K562 treated with DMSO at 1 percent for 12 hours (cell line): ENCODE measurements around the gene KLF14. TPM values are rescaled to one million over a fixed set of nuclear protein-coding genes. Genes with fewer than 3 reads are reported as not detected.

Experiments used
- total RNA-seq: library from RNA; unstranded; fragments of 300-600 nt; gene quantifications from 2 replicates; pipeline ENCODE4 v1.2.3, GENCODE V29; 2022; ENCODE audit not compliant: insufficient read depth

KLF14 gene
- total RNA-seq, result not detected in 2 replicates

DNA sequence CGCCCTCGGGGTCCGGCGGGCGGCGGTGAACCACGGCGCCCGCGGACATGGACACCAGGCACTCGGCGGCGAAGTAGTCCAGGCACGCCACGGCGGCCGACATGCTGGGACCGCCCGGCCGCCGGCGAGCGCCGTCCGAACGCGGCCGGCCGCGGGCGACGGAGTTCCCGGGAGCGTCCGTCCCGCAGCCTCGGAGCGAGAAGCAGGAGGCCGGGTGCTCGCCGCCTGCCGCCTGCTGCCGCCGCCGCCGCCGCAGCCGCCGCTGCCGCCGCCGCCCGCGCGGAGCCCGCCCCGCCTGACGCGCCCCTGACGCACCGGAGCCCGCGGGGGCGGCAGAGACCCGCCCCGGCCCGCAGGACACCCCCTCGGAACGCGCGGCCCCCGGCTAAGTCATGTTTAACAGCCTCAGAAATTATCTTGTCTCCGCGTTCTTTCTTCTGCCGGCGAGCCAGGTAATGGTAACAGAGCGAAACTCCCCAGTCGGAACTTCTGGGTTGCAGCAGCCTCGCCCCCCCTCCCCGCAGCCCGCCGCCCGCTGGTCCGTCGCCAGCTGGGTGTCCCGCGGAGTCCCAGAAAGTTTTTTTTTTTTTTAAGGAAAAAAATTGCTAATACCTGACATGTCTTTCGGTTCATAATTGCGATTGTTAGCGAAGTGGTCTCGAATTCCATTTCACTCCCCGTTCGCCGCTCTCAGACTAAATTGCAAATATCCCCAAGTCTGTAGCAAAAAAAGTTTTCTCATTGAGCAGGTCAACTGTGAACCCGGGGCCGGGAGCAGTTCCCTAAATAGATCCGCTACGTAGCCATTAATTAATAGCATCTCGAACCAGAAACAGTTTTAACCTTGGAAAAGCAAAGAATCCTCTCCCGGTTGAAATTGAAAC lies at the start of gene KLF14:
Gene KLF14, minus strand, starts transcription at position 277 of the 884 bp plus-strand sequence. Its CDS starts 174 bp downstream, at position 103.

Other genes with a start within 250 kb of the KLF14 start
- gene MEST, start 242.1 kb downstream of the KLF14 start, total RNA-seq, result not detected in 2 replicates
- gene COPG2, start 65.5 kb downstream of the KLF14 start, total RNA-seq, result 15.9 and 39.6 TPM in 2 replicates
- gene TSGA13, start 47.7 kb downstream of the KLF14 start, total RNA-seq, result not detected in 2 replicates